Measurements from ENCODE around the gene SLC25A25.
"Not testable (repeated sequence)": the region's sequence is repeated elsewhere in the genome, so short reads cannot be mapped to it uniquely, and the experiment has no call there.

Gene SLC25A25

GRCh38 chr9:128098297-128099230, 30.5 kb downstream of the SLC25A25 start:
- peak; percentile 40 for DNase-seq

GRCh38 chr9:128099231-128099931, 31.3 kb downstream of the SLC25A25 start:
- no peak for DNase-seq

DNA sequence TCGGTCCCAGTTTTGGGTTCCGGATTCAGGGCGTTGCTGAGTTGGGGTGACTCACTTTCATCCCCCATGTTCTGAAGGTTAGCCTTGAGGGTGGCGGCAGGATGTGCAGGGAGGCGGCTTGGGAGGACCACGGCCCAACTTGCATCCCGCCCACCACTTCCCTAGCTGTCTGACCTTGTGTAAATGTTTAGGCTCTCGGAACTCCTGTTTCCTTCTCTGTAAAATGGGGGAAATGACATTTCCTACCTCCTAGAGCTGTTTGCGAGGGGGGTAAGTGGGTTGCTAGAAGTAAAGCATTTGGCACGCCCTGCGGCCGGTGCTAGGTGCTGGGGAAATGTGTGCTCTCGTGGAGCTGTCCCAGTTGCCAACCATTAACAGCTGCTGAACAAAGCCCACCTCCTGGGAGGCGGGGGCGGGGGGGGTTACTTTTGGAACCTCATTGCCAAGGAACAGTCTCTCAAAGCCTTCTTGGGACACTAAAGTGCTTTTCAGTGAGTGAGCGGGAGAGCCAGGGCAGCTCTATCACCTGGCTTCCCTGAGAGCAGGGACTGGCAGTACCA, 32.0 kb downstream of the SLC25A25 start:
- no peak for DNase-seq

GRCh38 chr9:128100581-128100980, 32.5 kb downstream of the SLC25A25 start:
- DNase-seq: no peak

DNA sequence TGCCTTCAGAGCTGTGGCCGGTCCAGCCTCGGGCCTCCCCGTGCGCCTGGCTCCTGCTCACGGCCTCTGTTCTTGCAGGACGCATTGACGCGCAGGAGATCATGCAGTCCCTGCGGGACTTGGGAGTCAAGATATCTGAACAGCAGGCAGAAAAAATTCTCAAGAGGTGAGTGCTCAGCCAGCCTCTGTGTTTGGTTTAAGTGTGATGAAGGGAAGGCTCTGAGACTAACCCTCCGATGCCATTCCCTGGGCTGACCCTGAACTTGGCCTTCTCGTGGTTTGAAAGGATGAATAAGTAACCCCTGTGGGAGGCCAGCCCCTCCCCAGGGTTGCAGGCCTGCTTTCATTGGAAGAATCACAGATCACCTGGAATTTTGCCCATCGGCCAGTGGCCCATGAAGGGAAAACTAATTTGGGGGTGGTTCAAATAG, 33.2 kb downstream of the SLC25A25 start:
- no peak for DNase-seq

GRCh38 chr9:128101690-128102089, 33.7 kb downstream of the SLC25A25 start:
- no peak for DNase-seq

DNA sequence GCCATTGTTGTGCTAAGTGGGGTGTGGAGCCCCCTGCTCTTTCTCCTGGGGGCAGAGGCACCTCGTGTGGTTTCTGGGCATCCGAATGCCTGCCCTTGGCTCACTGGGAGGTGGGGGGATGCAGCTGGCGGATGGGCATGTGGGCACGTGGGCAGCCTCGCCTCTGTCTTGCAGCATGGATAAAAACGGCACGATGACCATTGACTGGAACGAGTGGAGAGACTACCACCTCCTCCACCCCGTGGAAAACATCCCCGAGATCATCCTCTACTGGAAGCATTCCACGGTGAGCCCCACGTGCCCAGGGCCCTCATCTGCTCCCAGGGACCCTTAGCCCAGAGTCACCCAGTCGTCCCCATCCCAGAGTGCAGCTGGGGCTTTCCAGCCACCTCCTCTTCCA, 34.2 kb downstream of the SLC25A25 start:
- DNase-seq: no peak

DNA sequence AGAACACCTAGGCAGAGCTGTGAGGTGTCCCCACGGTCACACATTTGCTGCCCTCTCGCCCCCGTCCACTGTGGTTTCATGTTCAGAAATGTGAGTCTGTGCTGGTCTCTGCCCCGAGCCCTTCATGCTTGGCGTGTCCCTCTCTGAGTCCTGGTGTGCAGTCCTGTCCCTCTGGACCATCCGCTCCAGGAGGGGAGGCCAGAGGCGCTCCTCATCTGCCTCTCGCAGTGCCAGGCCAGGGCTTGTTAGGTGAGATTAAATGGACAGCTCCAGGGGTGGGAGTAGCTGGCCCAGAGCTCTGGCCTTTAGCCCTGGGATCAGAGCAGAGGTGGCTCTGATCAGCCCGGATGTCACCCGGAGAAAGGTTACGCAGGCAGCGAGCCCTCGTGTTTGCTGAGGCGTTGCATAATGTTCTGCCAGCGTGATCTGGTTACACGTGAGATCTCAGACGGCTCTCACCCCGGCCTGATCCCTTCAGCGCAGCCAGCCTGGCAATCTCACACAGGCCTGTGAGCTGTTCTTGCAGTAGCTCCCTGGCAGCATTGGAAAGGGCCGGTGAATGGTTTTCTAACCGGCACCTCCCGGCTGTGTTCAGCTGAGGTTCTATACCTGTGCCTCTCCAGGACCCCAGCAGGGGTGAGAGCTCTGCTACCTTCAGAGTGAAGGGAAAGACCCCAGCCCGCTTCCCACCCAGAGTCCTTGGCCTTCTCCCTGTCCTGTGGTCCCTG, 35.0 kb downstream of the SLC25A25 start:
- no peak for DNase-seq

- no peak for DNase-seq
Observed at GRCh38 chr9:128103589-128103962, 35.5 kb downstream of the SLC25A25 start.

DNA sequence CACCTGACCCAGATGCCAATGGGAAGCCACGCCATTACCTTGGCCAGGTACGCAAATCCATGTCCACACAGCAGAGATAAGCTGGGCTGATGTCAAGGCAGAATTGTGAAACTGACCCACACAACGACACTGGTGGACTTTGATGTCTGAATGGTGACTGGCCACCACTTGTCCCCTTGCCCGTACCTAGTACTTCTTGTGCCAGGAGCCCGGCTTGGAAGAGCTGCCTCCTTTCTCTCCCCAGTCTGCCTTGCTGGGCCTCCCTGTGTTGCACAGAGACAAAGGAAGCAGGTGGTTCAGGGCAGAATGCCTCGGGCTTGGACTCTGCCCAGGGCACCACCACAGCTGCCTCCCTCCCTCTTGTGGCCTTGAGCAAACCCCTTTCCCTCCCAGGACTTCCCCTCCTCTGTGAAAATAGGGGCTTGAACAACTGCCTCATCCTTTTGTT, 36.2 kb downstream of the SLC25A25 start:
- no peak for DNase-seq

DNA sequence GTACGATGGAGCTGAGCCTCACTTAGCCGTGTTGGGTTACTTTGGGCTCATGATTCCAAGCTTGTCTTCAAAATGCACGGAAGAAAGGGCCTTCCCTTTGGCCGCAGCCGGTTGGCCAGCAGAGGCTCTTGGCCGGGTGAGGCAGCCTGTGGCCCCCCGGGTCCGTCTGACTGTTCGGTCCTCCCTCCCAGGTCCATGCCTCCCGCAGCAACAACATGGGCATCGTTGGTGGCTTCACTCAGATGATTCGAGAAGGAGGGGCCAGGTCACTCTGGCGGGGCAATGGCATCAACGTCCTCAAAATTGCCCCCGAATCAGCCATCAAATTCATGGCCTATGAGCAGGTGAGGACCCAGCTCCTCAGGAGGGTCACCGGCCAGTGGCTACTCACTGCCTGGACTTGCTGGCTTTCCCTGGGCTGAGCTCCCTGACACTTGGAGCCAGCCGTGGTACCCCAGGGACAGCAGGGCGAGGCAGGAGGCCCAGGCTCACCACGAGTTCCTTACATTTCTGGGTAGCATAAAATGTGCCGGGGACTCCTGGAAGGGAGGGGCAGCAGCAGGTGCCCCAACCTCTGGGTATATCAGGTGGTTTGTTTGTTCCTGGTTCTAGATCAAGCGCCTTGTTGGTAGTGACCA, 37.6 kb downstream of the SLC25A25 start:
- DNase-seq: no peak

GRCh38 chr9:128106181-128106939, 38.3 kb downstream of the SLC25A25 start:
- no peak for DNase-seq

DNA sequence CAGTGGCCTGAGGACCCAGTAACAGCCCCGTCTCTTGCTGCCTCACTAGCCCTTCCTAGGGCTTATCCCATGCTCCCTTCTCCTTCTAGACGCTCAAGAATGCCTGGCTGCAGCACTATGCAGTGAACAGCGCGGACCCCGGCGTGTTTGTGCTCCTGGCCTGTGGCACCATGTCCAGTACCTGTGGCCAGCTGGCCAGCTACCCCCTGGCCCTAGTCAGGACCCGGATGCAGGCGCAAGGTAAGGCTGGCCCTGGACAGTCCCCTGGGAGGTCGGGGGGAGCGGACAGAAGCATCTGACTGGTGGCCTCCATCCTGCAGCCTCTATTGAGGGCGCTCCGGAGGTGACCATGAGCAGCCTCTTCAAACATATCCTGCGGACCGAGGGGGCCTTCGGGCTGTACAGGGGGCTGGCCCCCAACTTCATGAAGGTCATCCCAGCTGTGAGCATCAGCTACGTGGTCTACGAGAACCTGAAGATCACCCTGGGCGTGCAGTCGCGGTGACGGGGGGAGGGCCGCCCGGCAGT, 39.0 kb downstream of the SLC25A25 start:
- no peak for DNase-seq

DNA sequence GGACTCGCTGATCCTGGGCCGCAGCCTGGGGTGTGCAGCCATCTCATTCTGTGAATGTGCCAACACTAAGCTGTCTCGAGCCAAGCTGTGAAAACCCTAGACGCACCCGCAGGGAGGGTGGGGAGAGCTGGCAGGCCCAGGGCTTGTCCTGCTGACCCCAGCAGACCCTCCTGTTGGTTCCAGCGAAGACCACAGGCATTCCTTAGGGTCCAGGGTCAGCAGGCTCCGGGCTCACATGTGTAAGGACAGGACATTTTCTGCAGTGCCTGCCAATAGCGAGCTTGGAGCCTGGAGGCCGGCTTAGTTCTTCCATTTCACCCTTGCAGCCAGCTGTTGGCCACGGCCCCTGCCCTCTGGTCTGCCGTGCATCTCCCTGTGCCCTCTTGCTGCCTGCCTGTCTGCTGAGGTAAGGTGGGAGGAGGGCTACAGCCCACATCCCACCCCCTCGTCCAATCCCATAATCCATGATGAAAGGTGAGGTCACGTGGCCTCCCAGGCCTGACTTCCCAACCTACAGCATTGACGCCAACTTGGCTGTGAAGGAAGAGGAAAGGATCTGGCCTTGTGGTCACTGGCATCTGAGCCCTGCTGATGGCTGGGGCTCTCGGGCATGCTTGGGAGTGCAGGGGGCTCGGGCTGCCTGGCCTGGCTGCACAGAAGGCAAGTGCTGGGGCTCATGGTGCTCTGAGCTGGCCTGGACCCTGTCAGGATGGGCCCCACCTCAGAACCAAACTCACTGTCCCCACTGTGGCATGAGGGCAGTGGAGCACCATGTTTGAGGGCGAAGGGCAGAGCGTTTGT, 39.6 kb downstream of the SLC25A25 start:
- no peak for DNase-seq

- no peak for DNase-seq
Observed at GRCh38 chr9:128108269-128109049, 40.4 kb downstream of the SLC25A25 start.

GRCh38 chr9:128109050-128109709, 41.1 kb downstream of the SLC25A25 start:
- DNase-seq: no peak

- DNase-seq: not testable (repeated sequence)
Observed at GRCh38 chr9:128111726-128112125, 43.7 kb downstream of the SLC25A25 start.

DNA sequence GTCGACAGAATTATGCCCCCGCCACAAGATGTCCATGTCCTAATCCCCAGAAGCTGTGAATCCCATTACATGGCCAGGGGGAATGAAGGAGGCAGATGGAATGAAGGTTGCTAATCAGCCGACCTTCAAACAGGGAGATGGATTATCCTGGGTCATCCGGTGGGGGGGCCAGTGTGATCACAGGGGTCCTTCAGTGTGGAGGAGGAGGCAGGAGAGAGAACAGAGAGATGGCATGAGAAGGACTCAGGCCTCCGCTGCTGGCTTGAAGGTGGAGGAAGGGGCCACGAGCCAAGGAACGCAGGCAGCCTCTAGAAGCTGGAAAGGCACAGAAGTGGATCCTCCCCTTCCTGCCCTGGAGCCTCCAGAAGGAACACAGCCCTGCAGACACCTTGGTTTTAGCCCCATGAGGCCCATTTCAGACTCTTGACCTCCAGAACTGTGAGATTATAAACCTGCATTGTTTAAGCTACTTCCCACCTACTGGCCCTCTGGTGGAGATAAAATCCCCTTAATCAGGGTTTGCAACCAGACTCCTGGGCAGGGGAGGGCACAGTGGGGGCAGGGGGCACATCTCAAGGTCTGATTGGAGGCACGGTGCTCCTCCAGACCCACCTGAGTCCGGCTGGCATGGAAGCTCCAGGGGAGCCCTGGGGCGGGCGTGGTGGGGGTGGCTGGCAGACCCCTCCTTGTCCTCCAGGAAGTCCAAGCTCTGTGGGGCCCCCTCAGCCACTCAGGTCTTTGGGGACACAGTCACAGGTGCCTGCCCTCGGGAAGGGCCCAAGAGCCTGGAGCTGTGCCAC, 45.7 kb downstream of the SLC25A25 start:
- DNase-seq: no peak
